Activated naive CD4-positive, alpha-beta T cell treated with anti-CD3 and anti-CD28 coated beads, Interleukin-2, amount 50 U/mL, for 24 hours (primary cell): ENCODE data around the gene BCL2.

ENCODE experiments used
- H3K27ac Mint-ChIP-seq: one replicate; pipeline ENCODE4 v1.8.0; 2021; ENCODE audit warnings: mild to moderate bottlenecking, mixed read lengths
- H3K27me3 Mint-ChIP-seq: one replicate; pipeline ENCODE4 v1.8.0; 2021; ENCODE audit warnings: mixed read lengths
- H3K36me3 Mint-ChIP-seq: one replicate; pipeline ENCODE4 v1.8.0; 2021; ENCODE audit warnings: mixed read lengths
- H3K4me1 Mint-ChIP-seq: one replicate; pipeline ENCODE4 v1.8.0; 2021; ENCODE audit warnings: mixed read lengths
- H3K4me3 Mint-ChIP-seq: one replicate; pipeline ENCODE4 v1.8.0; 2021; ENCODE audit warnings: mild to moderate bottlenecking, mixed read lengths
- H3K9me3 Mint-ChIP-seq: one replicate; pipeline ENCODE4 v1.8.0; 2021; ENCODE audit warnings: mixed read lengths

BCL2 gene

DNA sequence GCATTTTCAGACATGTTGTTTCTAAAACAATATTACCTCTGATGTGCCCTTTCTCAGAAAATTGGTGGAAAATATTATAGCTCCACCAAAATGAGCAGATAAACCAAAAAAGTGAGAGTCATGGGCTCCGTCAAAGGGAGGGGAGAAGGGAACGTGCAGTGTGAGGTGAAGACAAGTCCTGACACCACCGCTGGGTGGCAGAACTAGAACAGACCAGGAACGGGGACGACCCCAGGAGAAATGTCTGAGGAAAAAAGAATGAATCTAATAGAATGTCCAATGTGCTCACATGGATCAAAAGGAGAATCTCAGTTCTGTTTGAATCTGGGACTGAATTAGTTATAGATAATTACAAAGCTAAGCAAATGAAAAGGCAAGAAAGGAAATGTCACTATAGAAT lies 22.6 kb upstream of the BCL2 start:
- H3K27ac Mint-ChIP-seq = no peak overlapping the region
- H3K27me3 Mint-ChIP-seq = no peaks in the 10 kb centered on the region
- H3K4me1 Mint-ChIP-seq = peaks cover 6% of the 10 kb centered on the region
- no peaks in the 10 kb centered on the region for H3K9me3 Mint-ChIP-seq
- no peak overlapping the region for H3K4me3 Mint-ChIP-seq
- H3K36me3 Mint-ChIP-seq = peaks cover 24% of the 10 kb centered on the region

DNA sequence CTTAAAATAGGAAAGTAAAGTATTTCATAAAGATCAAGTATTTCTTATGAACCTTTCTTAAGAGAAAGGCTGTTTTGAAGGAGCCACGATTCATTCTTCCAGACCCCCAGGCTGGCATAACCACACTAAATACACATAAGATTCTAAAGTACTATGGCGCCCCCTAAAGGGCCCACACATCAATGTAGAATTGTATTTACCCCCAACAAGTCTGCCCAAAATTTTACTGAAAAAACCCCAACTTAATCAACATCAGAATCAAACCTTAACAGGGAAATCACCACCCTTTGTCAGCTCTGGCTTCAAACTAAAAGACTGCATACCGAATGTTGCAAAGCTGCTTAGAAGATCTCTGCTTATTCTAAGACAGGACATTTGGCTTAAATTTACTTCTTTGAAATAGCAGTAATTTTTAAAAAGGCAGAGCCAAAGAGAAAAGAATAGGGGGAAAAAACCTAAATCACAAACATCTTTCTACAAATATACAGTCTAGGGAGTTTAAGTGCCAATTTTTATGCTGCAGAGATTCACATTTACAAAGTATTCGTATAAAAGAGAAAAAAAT lies 20.4 kb upstream of the BCL2 start:
- H3K4me3 Mint-ChIP-seq = no peak overlapping the region
- H3K27ac Mint-ChIP-seq = peak overlapping the region; percentile 5
- H3K36me3 Mint-ChIP-seq = peaks cover 23% of the 10 kb centered on the region
- no peaks in the 10 kb centered on the region for H3K9me3 Mint-ChIP-seq
- peaks cover 12% of the 10 kb centered on the region for H3K4me1 Mint-ChIP-seq
- no peaks in the 10 kb centered on the region for H3K27me3 Mint-ChIP-seq

DNA sequence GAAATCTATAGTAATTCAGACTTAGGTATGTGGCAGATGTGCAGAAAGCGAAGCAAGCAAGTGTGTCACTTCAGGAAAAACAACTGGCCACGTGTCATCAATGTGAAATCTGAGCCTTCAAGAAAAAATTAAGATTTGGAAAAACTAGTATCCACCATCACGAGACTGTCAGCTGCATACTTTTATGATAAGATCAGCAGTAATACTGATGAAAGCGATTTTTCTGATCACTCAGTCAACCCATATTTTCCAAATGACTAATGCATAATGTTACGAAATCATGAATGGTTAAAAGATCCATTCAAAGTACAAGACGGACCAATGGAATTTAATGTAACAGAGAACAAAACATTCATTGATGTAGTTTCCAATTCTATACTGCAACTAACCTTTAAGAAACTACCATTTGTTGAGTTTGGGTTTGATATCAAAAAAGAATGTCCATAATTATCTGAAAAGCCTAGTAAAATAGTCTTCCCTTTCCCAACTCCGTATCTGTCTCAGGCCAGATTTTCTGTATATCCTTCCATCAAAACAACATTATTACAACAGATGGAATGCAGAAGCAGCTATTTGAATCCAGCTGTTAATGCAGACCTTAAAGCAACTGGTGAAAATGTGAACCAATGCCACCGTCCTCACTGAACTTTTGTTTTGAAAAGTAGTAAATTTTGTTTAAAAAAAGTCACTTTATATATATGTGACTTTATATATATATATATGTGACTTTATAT lies 17.0 kb upstream of the BCL2 start:
- no peak overlapping the region for H3K27ac Mint-ChIP-seq
- no peaks in the 10 kb centered on the region for H3K9me3 Mint-ChIP-seq
- peaks cover 16% of the 10 kb centered on the region for H3K36me3 Mint-ChIP-seq

DNA sequence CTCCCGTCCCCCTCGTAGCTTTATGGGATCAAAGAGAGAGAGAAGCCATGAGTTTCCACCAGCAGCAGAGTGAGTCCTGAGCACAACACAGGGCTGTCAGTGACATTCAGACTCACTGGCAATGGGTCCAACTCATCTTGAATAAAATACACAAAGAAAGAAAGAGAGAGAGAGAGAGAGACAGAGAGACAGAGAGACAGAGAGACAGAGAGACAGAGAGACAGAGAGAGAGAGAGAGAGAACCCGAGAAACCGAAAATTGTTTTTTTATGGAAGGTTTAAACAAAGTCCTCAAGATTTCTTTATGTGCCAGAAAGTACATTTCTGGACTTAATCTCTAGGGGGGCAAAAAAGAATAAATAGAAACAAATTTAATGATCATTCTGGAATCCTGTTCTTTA lies 11.5 kb upstream of the BCL2 start:
- Mint-ChIP-seq H3K36me3 (peaks cover 5% of the 10 kb centered on the region), H3K4me3 (no peak overlapping the region), H3K27me3 (no peaks in the 10 kb centered on the region), H3K27ac (peak overlapping the region; percentile 74), H3K9me3 (no peaks in the 10 kb centered on the region), H3K4me1 (no peaks in the 10 kb centered on the region)

More for the DNA sequence above, 17.0 kb upstream of the BCL2 start:
- peaks cover 12% of the 10 kb centered on the region for H3K4me1 Mint-ChIP-seq
- no peak overlapping the region for H3K4me3 Mint-ChIP-seq
- H3K27me3 Mint-ChIP-seq = no peaks in the 10 kb centered on the region

DNA sequence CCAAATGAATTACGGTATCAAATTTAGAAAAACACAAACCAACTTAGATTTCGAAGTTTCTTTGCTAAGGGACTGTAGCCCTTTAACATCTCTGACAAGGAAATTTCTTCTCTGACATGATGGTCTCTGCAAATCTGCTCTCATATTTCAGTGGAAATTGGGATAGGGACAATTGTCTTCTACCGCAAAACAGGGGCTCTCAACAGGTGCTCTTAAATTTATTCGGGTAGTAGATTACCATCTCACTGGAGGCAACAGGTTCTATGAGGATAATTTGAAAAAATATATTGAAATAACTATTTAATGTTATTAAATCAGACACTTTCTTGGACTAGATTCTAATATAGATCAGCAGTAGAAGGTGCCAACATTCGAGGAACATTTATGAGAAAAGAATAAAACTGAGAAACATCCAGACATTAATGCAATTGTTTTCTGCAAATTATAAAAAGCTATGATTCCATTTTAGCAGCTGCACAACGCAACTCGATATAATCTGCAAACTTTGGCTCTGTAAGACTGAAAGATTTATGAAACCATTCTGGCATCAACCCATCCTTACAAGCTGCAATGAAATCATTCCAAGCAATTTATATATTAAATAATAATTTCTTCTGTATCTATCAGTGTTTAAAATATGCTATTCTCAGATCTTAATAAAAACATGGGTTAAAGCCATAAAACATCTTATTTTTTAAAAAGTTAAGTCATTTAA lies 10.0 kb upstream of the BCL2 start:
- Mint-ChIP-seq H3K27me3 (no peaks in the 10 kb centered on the region), H3K4me1 (no peaks in the 10 kb centered on the region), H3K9me3 (no peaks in the 10 kb centered on the region), H3K4me3 (no peak overlapping the region), H3K27ac (no peak overlapping the region), H3K36me3 (peaks cover 5% of the 10 kb centered on the region)

DNA sequence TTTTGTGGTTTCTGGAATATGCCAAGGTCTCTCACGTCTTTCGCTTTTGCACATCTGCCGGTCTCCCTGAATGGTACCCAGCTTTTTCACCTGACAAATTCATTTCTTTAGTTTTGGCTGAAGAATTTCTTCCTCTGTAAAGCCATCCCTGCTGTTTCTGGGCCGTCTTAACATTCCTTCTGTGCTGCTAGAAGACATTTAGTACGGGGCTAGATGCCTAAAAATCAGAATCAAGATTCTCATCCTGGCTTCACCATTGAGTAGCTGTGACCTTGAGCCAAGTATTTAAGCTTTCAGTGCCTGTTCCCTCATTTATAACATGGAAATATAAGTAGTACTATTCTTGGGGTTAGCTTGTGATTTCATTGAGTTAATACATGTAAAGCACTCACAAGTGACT lies 6.4 kb upstream of the BCL2 start:
- H3K9me3 Mint-ChIP-seq = no peaks in the 10 kb centered on the region
- no peaks in the 10 kb centered on the region for H3K27me3 Mint-ChIP-seq
- H3K27ac Mint-ChIP-seq = no peak overlapping the region
- H3K4me3 Mint-ChIP-seq = no peak overlapping the region
- H3K36me3 Mint-ChIP-seq = peaks cover 2% of the 10 kb centered on the region
- H3K4me1 Mint-ChIP-seq = peaks cover 18% of the 10 kb centered on the region

DNA sequence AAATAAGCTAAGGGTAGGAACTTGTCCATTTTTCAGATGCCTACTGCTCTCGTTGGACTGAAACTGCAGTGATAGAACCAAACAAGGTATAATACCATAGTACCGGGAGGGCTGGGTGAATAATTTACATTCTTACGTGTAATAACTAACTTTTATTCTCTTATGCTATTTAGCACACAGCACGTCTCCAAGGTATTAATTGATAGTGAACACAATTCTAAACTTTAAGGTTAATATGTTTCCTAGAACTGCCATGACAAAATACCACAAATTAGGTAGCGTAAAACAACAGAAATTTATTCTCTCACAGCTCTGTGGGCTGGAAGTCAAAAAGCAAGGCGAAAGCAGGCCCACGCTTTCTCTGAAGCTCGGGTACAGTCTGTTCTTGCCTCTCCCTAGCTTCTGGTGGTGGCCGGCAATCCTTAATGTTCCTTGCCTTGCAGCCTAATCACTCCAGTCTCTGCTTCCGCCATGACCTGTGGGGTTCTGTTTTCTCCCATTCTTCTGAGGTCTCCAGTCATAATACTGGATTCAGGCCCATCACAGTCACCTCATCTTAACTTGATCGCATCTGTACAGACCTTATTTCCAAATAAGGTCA lies 5.6 kb upstream of the BCL2 start:
- Mint-ChIP-seq H3K36me3 (peaks cover under 1% of the 10 kb centered on the region), H3K4me3 (no peak overlapping the region), H3K4me1 (peaks cover 21% of the 10 kb centered on the region), H3K27ac (no peak overlapping the region), H3K9me3 (no peaks in the 10 kb centered on the region), H3K27me3 (no peaks in the 10 kb centered on the region)

DNA sequence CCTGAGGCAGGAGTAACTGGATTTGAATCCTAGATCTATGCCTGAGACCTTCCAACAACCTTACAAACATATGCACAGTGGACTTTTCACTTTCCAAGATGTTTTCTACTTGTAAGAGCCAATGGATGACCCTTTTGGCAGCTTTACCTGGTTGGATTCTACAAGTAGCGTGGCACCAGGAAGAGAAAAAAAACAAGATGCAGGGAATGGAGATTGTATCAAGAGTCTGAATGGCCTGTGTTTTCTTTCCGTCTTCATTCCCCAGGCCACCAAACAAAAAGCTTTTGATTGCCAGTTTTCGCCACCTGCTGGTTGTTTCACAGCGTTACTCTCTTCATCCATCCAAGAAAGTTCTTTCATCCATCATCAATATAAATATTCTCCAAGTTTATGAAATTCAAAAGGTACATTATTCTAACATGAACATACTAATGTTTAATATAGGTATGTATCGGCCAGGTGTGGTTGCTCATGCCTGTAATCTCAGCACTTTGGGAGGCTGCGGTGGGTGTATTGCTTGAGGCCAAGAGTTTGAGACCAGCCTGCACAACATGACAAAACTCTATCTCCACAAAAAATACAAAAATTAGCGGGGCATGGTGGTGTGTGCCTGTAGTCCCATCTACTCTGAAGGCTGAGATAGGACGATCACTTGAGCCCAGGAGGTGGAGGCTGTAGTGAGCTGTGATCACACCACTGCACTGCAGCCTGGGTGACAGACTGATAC lies 3.5 kb upstream of the BCL2 start:
- H3K4me3 Mint-ChIP-seq = no peak overlapping the region

DNA sequence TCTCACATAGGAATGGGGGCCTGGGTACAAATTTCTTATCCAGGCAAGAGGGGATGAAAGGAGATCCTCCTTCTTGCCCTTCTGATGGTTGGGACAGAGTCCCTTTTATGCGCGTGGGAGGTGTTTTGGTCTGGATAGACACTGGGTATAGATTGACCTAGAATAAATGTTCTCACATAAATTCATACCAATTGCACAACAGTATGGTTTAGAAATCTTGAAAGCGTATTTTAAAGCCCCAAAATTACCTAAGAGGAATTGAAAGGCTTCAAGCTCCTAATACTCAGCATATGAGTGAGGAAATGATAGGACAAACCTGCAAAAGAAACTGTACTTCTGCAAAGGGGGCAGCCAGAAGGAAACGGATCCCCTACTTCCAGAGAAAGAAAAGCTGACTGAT lies 2.6 kb upstream of the BCL2 start:
- Mint-ChIP-seq H3K27me3 (no peaks in the 10 kb centered on the region), H3K4me3 (peak overlapping the region; percentile 57), H3K9me3 (no peaks in the 10 kb centered on the region), H3K27ac (no peak overlapping the region), H3K36me3 (peaks cover 6% of the 10 kb centered on the region), H3K4me1 (peaks cover 21% of the 10 kb centered on the region)

More for the DNA sequence above, 3.5 kb upstream of the BCL2 start:
- Mint-ChIP-seq H3K27ac (peak overlapping the region; percentile 19), H3K9me3 (no peaks in the 10 kb centered on the region), H3K36me3 (peaks cover 3% of the 10 kb centered on the region), H3K27me3 (no peaks in the 10 kb centered on the region), H3K4me1 (peaks cover 21% of the 10 kb centered on the region)

DNA sequence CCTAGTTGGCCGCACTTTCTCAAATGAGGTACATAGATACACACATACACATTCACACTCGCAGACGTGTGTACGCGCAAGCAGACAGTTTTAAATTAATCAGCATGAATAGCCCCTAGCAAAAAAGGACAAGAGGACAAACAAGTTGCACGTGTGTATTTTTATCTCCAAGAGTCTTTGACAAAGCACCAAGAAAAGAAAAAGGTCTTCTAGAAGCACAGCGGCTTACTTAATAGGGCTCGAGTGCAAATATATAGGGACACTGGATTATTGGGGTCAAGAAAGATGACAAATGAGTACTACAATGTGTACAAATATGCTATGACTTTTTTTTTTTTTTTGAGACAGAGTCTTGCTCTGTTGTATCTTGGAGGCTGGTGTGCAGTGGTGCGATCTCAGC lies 1.7 kb upstream of the BCL2 start:
- peaks cover 26% of the 10 kb centered on the region for H3K4me1 Mint-ChIP-seq
- peak overlapping the region; percentile 97 for H3K27ac Mint-ChIP-seq
- H3K27me3 Mint-ChIP-seq = no peaks in the 10 kb centered on the region
- H3K9me3 Mint-ChIP-seq = no peaks in the 10 kb centered on the region
- peak overlapping the region; percentile 89 for H3K4me3 Mint-ChIP-seq
- H3K36me3 Mint-ChIP-seq = peaks cover 10% of the 10 kb centered on the region

DNA sequence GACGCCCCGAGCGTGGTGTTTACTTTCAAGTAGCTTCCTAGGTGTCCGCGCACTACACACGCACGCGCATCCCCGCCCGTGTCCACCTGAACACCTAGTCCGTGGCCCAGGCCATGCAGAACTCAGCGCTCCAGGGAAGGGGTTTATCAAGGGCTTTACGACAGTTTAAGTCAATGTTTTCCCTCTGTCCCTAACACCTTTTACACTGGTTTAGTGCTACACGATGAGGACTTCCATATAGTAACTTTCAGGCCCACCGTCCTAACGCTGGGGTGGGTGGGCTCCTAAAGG lies 1.4 kb upstream of the BCL2 start:
- Mint-ChIP-seq H3K27me3 (no peaks in the 10 kb centered on the region), H3K9me3 (no peaks in the 10 kb centered on the region), H3K27ac (peak overlapping the region; percentile 97), H3K4me1 (peaks cover 28% of the 10 kb centered on the region), H3K36me3 (peaks cover 10% of the 10 kb centered on the region), H3K4me3 (peak overlapping the region; percentile 89)

DNA sequence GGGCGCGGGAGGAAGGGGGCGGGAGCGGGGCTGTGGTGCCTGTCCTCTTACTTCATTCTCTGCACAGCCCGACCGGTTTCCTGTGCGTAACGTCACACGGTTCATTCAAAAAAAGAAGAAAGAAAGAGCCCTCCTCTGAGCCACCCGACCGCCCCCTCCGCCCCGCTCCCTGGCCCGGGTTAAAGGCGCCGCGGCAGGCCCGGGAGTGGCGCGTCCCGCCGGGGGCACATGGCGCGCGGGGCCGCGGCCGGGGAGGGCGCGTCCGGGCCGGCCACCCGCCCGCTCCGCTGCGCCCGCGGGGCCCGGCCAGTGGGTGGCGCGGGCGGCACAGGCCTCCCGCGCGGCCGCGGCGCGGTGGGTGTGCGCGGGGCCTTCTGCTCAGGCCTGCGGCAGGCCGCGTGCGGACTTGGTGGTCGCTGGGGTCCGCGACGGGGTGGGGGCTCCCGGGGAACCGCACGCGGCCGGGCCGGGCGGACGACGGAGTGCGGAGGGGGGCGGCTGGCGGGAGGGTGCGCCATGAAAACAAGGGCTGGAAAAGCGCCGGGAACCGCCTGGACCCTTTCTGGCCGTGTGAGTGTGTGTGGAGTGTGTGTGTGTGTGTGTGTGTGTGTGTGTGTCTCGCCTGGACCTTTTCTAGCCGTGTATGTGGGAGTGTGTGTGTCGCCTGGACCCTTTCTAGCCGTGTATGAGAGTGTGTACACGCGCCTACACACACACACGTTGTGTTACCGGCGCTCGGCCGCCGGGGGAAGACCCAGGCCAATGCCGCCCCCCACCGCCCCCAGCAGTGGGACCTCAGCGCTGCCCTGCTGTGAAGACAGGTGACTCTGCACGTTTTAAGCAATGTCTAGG lies 780 bp upstream of the BCL2 start:
- H3K9me3 Mint-ChIP-seq = no peaks in the 10 kb centered on the region
- peaks cover 11% of the 10 kb centered on the region for H3K36me3 Mint-ChIP-seq
- peak overlapping the region; percentile 97 for H3K27ac Mint-ChIP-seq
- H3K27me3 Mint-ChIP-seq = no peaks in the 10 kb centered on the region
- H3K4me3 Mint-ChIP-seq = peak overlapping the region; percentile 89
- peaks cover 32% of the 10 kb centered on the region for H3K4me1 Mint-ChIP-seq

DNA sequence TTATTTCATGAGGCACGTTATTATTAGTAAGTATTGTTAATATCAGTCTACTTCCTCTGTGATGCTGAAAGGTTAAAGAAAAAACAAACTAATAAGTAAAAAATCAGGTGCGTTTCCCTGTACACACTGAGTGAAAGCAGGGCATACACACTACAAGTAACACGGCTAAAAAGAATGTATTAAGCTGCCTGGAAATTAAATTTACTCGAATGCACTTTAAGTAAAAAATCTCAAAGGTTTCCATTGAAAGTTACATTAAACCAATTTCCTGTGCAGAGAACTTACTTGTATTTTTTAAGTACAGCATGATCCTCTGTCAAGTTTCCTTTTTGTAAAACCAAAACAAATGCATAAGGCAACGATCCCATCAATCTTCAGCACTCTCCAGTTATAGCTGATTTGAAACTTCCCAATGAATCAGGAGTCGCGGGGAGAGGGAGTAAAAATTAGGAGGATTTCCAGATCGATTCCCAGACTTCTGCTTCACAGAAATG lies 633 bp downstream of the BCL2 start:
- Mint-ChIP-seq H3K4me1 (peaks cover 46% of the 10 kb centered on the region), H3K4me3 (peak overlapping the region; percentile 100), H3K36me3 (peaks cover 11% of the 10 kb centered on the region), H3K9me3 (no peaks in the 10 kb centered on the region), H3K27ac (peak overlapping the region; percentile 99), H3K27me3 (no peaks in the 10 kb centered on the region)

DNA sequence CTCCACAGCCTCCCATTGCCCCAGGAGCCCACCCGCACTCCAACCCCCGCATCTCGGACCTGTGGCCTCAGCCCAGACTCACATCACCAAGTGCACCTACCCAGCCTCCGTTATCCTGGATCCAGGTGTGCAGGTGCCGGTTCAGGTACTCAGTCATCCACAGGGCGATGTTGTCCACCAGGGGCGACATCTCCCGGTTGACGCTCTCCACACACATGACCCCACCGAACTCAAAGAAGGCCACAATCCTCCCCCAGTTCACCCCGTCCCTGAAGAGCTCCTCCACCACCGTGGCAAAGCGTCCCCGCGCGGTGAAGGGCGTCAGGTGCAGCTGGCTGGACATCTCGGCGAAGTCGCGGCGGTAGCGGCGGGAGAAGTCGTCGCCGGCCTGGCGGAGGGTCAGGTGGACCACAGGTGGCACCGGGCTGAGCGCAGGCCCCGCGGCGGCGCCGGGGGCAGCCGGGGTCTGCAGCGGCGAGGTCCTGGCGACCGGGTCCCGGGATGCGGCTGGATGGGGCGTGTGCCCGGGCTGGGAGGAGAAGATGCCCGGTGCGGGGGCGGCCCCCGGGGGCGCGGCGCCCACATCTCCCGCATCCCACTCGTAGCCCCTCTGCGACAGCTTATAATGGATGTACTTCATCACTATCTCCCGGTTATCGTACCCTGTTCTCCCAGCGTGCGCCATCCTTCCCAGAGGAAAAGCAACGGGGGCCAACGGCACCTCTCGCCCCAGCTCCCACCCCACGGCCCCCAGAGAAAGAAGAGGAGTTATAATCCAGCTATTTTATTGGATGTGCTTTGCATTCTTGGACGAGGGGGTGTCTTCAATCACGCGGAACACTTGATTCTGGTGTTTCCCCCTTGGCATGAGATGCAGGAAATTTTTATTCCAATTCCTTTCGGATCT lies 1.3 kb downstream of the BCL2 start:
- peaks cover 13% of the 10 kb centered on the region for H3K36me3 Mint-ChIP-seq
- no peaks in the 10 kb centered on the region for H3K27me3 Mint-ChIP-seq
- H3K9me3 Mint-ChIP-seq = no peaks in the 10 kb centered on the region
- peak overlapping the region; percentile 99 for H3K27ac Mint-ChIP-seq
- H3K4me3 Mint-ChIP-seq = peak overlapping the region; percentile 100
- peaks cover 52% of the 10 kb centered on the region for H3K4me1 Mint-ChIP-seq
